ENCODE data around the gene NUDT16L1. TPM values are rescaled to one million over a fixed set of nuclear protein-coding genes. Genes with fewer than 3 reads are reported as not detected.
A peak's percentile ranks its signal among the peaks of the same experiment; 100 is the strongest.
"Not testable (repeated sequence)": the region's sequence is repeated elsewhere in the genome, so short reads cannot be mapped to it uniquely, and the experiment has no call there.

The NUDT16L1 gene
- 61.9 and 65.8 TPM in 2 replicates for total RNA-seq (2014; rRNA removed; shearing (Covaris generic); ENCODE audit: low replicate concordance)

DNA sequence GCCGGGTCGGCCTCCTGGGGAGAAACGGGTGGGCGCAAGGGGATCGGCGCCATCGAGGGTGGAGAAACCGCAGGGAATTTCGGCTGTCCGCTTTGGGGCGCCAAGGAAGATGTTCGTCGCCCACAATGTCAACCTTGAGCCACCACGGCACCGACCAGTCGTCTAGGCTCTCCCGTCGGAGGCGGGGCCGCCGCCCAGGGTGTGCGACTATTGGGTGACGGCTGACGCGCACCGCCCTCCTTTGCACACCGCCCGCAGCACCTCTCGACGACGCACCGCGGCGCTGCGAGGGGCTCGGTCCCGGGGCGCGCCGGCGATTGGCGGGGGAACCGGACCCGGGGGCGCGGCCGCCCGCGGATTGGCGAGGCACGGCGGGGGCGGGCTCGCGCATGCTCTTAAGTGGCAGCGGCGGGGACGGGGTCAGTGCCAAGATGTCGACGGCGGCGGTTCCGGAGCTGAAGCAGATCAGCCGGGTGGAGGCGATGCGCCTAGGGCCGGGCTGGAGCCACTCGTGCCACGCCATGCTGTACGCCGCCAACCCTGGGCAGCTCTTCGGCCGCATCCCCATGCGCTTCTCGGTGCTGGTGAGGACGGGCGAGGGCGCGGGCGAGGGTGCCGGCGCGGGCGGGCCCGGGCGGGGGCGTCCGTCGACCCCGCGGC is at the start of gene NUDT16L1:
TSS of gene NUDT16L1 (plus strand) at position 267 of the 660 bp plus-strand sequence. CDS start at position 432, 165 bp downstream.
- peak; percentile 98 for DNase-seq
- H3K27me3 ChIP-seq: no peaks in the 10 kb centered on the region
- H3K4me3 ChIP-seq: peak within 1 kb of the TSS; percentile 71
- no peaks in the 10 kb centered on the region for H3K9me3 ChIP-seq
- H3K36me3 ChIP-seq: peaks cover 47% of the 10 kb centered on the region

DNA sequence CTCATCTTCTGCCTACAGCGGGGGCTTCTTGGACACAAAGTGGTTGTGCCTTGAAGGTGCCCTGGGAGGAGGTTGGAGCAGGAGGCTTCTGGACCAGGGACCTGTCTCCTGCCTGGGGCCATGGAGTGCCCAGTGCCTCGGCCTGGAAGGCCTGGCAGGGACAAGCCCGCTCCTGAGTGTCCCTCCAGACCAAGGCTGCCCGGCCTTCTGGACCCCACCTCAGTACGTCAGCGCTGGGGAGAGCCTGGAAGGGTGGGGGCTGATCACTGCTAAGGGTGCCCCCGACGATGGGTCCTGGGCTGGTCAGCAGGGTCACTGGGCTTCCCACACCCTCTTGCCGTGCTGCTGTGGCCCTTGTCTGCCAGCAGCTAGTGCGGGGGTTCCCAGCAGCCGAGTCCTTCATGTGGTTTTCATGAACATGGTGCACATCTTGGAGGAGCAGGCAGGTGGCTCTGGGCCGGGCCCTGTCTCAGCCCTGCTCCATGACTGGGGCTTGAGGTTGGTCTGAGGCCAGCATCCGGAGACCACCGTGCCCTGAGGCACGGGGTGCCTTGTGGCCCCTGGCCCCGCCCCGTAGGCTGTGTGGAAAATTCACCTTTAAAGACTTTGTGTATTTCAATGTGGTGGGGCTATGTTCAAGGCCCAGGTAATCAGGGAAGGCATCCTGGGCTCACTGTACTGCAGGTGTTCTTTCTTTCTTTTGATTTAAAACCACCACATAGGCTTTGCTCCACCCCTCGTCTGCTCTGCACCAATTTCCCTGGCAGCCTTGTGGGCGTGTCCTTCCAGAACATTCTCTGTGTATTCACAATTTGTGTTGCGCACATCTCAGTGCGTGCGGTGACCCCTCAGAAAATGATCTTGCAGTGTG is 46.4 kb upstream of the NUDT16L1 start:
- Histone ChIP-seq H3K4me3 (no peak overlapping the region), H3K9me3 (no peaks in the 10 kb centered on the region), H3K36me3 (peaks cover 55% of the 10 kb centered on the region), H3K27me3 (no peaks in the 10 kb centered on the region)
- DNase-seq: no peak

DNA sequence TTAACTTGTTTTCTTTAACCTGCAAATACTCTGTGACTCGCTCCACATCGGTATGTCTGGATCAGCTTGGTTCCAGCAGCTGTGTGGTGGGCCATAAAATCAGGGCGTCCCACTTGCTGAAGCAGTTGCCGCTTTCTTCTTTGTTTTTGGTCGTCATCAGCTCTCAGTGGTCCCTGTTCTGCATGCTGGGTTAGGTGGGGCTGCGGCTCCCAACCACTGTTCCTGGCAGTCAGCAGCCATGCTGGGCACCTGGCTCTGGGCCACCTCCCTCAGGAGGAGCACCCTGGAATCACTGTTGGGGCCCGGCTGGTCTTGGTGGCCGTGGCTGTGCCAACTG is 45.8 kb upstream of the NUDT16L1 start:
- Histone ChIP-seq H3K36me3 (peaks cover 55% of the 10 kb centered on the region), H3K27me3 (no peaks in the 10 kb centered on the region), H3K4me3 (no peak overlapping the region), H3K9me3 (no peaks in the 10 kb centered on the region)
- DNase-seq: no peak

DNA sequence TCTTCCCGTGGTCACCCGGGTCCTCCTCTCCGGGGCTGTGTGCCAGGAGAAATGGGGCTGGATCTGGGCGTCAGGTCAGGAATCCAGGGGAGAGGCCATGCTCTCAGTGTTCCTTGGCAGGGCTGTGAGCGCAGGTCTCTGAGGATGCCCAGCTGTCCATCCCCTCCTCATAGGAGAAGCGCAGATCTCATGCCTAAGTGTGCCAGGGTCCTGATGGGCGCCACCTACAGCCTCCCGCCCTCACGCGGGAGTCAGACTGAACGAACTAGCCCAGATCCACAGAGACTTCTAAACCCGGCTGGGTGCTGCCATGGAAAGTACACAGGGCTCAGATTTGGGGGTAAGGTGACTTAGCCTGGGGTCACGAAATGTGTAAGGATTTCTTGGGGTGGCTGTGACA is 44.4 kb upstream of the NUDT16L1 start:
- Histone ChIP-seq H3K4me3 (no peak overlapping the region), H3K9me3 (no peaks in the 10 kb centered on the region), H3K36me3 (peaks cover 57% of the 10 kb centered on the region), H3K27me3 (no peaks in the 10 kb centered on the region)
- no peak for DNase-seq

DNA sequence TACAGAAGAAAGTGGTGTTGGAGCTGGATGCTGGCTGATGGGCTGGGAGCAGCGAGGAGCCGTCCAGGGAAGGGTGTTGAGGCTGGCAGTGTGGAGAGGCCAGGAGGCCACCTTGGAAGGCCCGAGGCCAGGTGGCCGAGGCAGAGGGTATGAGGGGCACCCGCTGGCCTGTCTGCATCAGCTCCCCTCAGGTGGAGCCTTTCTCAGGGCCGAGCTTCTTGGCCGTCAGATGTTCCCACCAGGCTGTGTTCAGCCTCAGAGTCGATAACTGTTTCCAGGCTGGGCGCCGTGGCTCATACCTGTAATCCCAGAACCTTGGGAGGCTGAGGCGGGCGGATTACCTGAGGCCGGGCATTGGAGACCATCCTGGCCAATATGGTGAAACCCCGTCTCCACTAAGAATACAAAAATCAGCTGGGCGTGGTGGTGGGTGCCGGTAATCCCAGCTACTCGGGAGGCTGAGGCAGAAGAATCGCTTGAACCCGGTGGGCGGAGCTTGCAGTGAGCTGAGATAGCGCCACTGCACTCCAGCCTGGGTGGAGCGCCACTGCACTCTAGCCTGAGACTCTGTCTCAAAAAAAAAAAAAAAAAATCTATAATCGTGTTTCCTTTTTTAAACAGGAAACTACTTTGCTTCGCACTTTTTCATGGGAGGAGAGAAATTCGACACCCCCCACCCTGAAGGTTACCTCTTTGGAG is 43.5 kb upstream of the NUDT16L1 start:
- DNase-seq: no peak
- Histone ChIP-seq H3K9me3 (no peaks in the 10 kb centered on the region), H3K36me3 (peaks cover 56% of the 10 kb centered on the region), H3K4me3 (no peak overlapping the region), H3K27me3 (no peaks in the 10 kb centered on the region)

DNA sequence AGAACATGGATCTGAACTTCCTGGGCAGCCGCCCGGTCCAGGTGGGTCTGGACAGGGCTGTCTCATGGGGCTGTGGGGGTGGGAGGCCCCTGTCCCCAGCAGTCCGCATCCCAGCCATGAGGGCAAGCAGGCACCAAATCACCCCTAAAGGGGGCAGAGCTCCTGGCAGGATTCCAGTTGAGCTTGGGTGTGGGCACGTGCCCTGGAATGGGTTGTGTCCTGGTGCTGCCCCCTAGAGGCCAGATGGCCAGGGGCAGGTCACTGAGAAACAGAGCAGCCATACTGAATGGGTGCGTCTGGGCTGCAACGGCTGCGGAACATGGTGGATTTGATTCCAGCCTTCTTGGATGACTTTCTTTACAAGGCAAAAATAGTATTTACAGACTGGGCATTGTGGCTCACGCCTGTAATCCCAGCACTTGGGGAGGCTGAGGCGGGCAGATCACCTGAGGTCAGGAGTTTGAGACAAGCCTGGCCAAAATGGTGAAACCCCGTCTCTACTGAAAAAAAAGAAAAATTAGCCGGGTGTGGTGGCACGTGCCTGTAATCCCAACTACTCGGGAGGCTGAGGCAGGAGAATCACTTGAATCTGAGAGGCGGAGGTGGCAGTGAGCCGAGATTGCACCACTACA is 42.8 kb upstream of the NUDT16L1 start:
- peak; percentile 73 for DNase-seq
- H3K36me3 ChIP-seq: peaks cover 54% of the 10 kb centered on the region
- H3K27me3 ChIP-seq: not testable (repeated sequence)

DNA sequence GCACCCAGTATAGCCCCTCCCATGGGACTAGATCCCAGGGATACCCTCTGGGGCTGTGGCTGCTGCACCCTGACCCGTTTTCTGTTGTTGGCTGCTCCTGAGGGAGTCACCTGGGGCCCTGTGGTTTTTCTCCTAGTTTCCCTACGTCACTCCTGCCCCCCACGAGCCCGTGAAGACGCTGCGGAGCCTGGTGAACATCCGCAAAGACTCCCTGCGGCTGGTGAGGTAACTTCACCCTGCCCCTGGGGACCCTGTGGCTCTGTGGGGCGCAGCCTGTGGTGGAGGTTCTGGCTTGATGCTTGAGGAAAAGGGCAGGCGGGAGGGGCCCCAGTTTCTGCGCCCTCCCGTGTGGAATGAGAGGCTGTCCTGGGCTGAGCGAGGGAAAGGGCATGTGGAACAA is 41.5 kb upstream of the NUDT16L1 start:
- Histone ChIP-seq H3K36me3 (peaks cover 60% of the 10 kb centered on the region), H3K9me3 (no peaks in the 10 kb centered on the region)
- DNase-seq: no peak

More for the DNA sequence above, 42.8 kb upstream of the NUDT16L1 start:
- H3K4me3 ChIP-seq, H3K9me3 ChIP-seq: not testable (repeated sequence)

DNA sequence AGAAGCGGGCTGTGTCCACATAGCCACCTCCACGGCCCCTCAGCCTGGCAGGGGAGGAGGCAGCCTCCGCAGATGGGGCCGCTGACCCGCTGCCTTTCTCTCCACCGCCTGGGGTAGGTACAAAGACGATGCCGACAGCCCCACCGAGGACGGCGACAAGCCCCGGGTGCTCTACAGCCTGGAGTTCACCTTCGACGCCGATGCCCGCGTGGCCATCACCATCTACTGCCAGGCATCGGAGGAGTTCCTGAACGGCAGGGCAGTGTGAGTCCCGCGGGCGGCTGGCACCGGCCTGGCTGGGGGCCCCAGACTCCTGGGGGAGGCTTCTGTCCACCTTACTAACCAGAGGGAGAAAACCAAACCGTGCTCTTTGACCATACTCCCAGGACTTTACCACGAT is 40.8 kb upstream of the NUDT16L1 start:
- no peak for DNase-seq
- Histone ChIP-seq H3K9me3 (no peaks in the 10 kb centered on the region), H3K36me3 (peaks cover 58% of the 10 kb centered on the region), H3K27me3 (no peaks in the 10 kb centered on the region), H3K4me3 (no peak overlapping the region)

More for the DNA sequence above, 41.5 kb upstream of the NUDT16L1 start:
- no peaks in the 10 kb centered on the region for H3K27me3 ChIP-seq
- no peak overlapping the region for H3K4me3 ChIP-seq

DNA sequence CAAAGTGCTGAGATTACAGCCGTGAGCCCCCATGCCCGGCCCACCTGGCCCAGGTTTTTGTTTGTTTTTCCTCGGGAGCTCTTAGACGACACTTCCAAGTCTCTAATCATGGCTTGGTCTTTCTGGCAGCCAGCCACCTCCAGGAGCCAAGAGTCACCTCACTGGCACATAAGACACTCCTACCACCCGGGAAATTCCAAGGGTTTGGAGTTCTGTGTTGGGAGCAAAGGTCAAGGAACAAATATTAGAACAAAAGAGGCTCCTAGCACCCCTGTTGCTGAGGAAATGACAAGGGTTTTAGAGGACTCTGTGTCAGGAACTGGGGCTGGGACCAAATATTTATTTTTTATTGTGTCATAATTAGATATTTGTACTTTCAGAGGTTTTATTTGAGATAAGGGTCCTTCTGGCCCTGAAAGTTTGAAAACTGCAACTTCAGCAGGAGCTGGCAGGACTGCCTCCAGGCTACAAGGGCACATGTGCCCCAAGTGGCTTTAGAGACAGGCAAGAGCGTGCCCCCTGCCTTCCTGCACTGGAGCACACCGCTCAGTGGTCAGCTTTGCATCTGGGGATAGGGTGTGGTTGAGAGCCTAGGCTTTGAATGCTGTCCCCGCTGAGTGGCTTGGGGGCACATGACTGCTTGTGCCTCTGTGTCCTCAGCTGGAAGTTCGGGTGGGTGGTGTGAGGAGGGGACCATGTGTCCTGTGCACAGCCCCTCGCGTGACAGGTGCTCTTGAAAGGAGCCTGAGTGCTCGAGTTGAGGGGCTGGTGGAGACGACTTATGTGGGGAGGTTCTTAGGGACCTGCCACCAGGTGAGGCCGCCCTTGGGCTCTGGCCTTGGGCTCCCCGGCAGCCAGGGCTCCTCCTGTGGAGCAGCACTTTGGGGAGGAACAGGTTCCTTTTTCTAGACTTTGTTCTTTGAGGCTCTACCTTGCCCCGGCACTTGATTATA is 39.1 kb upstream of the NUDT16L1 start:
- DNase-seq: no peak
- no peak overlapping the region for H3K4me3 ChIP-seq
- H3K36me3 ChIP-seq: peaks cover 67% of the 10 kb centered on the region
- no peaks in the 10 kb centered on the region for H3K9me3 ChIP-seq
- no peaks in the 10 kb centered on the region for H3K27me3 ChIP-seq

DNA sequence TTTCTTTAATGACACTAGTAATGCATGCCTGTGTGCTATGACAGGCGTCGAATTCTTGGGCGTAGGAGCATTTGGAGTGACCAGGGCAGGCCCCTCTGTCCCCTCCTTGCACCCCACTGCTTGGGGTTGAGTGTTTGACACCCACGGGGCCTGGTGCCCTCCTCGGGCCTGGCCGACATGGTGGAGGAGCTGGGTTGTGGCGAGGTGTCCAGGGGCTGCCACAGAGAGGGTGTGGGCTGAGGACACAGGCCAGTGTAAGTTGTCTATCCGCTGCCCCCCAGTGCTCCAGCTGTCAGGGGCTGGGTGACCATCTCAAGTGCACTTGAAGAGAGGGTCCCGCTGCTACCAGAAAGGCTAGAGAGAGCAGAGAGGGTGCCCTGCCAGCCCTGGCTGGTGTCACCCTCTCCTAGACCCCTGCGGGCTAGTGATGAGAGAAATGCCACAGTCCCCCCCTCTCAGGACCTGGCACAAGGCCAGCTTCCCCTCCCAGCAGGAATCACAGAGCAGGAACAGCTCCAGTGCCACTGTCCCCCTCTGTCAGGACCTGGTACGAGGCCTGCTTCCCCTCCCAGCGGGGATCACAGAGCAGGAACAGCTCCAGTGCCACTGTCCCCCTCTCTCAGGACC is 38.3 kb upstream of the NUDT16L1 start:
- no peak for DNase-seq
- H3K9me3 ChIP-seq: no peaks in the 10 kb centered on the region
- H3K27me3 ChIP-seq: no peaks in the 10 kb centered on the region
- no peak overlapping the region for H3K4me3 ChIP-seq
- peaks cover 66% of the 10 kb centered on the region for H3K36me3 ChIP-seq

DNA sequence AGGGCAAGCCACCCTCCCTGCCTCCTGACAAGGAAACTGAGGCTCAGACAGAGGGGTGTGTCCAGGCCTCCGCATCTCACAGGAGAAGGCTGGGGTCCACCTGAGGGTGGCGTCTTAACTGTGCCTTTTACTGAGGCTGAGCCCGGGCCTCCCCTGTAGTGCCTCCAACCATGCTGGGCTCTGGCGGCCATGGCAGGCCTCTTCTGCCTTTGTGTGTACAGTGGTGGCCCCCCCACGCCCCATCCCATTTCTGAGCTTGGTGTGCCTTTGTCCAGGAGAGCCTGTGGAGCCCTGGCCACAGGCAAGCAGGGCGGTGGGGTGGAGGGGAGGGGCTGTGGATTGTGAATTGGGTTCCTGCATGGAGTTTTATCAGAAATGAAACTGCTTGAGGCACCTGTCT is 37.6 kb upstream of the NUDT16L1 start:
- Histone ChIP-seq H3K36me3 (peaks cover 62% of the 10 kb centered on the region), H3K4me3 (no peak overlapping the region), H3K9me3 (no peaks in the 10 kb centered on the region), H3K27me3 (no peaks in the 10 kb centered on the region)
- no peak for DNase-seq

DNA sequence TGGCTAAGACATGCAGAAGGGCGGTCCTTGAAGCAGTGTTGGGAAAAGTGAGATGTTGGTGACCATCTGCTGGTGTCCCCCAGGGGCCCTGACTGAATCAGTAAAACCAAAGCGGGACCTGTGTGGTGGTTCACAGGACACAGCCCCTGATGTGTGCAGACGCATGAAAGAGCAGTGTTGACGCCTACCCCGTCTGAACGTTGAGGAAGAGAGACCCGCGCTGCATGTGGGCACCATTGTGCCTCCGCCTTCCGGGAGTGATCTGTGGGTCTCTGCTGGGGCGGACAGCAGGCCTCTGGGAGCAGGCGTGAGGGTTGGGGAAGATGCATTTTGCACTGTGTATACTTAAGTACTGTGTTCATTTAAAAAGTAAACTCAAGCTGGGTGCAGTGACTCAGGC is 37.1 kb upstream of the NUDT16L1 start:
- no peak for DNase-seq
- peaks cover 60% of the 10 kb centered on the region for H3K36me3 ChIP-seq
- no peak overlapping the region for H3K4me3 ChIP-seq
- no peaks in the 10 kb centered on the region for H3K27me3 ChIP-seq
- H3K9me3 ChIP-seq: no peaks in the 10 kb centered on the region

DNA sequence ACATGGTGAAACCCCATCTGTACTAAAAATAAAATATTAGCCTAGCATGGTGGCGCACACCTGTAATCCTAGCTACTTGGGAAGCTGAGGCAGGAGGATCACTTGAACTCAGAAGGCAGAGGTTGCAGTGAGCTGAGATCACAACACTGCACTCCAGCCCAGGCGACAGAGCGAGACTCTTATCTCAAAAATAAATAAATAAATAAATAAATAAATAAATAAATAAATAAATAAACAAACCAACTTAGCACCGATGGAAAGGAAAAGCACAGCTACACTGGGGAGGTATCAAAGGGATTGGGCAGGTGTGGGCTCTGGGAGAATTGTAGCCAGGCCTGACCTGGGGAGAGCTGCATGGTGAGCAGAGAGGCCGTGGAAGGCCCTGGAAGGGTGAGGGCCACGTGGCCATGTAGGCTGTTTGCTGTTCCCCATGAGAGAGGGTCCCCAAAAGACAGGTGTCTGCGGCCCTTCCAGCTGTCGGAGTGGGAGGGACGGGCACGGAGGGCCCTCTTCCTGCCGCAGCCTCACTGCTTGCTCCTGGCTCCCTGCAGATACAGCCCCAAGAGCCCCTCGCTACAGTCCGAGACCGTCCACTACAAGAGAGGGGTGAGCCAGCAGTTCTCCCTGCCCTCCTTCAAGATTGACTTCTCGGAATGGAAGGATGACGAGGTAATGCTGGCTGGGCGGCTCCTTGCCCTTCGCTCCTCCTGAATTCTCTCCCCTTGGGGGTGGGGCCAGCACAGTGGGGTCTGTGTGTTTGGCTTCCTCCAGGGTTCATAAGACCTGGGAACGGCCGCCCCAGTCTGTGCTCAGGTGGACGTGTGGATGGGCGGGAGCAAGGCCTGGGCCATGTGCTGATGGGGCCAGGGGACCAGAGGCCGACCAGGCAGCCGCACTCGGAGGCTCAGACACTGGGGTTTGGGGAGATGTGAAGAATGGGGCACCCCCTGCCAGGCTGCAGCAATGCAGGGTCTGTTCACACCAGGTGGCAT is 36.4 kb upstream of the NUDT16L1 start:
- H3K36me3 ChIP-seq: peaks cover 55% of the 10 kb centered on the region
- no peak for DNase-seq
- no peaks in the 10 kb centered on the region for H3K9me3 ChIP-seq
- no peak overlapping the region for H3K4me3 ChIP-seq
- H3K27me3 ChIP-seq: no peaks in the 10 kb centered on the region

All from MG63 (cell line).